ENCODE measurements around the gene ITPRIP.

Gene ITPRIP

DNA sequence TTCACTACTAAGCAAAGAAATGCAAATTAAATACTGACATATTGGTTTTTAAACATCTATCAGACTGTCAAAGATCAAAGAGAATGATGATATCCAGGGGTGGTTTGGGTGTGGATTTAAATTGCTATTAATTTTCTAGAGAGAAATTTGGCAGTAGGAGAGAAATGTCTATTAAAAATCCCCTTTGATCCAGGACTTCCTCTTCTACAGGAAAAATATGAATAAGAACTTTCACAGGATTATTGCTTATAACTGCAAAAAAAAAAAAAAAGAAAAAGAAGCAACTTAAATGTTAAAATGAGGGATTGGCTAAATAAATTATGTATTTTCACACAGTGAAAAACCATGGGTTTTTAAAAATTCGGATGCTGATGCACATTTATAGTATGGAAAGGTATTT is 36.3 kb upstream of the ITPRIP start:
- no peak overlapping the region for H2AK5ac ChIP-seq (ENCODE audit: low read length, severe bottlenecking)
- WGBS: no CpG with 5 or more reads among the region's 1 CpG
- peaks cover 18% of the 10 kb centered on the region for H3K9me3 ChIP-seq (ENCODE audit: control insufficient read depth, low read length)
- H3K36me3 ChIP-seq (ENCODE audit: control insufficient read depth in 1 of 2, insufficient read depth in 2 of 2, low read depth in 1 of 2, low read length in 2 of 2): no peaks in the 10 kb centered on the region
- no peak overlapping the region for H2BK15ac ChIP-seq (ENCODE audit: low read depth, poor library complexity, severe bottlenecking)
- H3K9ac ChIP-seq (ENCODE audit: low read length): no peak overlapping the region
- H3K4me3 ChIP-seq (ENCODE audit: insufficient read depth in 1 of 2, low read depth in 1 of 2, low read length in 2 of 2): no peak overlapping the region
- H3K23ac ChIP-seq (ENCODE audit: low read length in 2 of 2): no peak overlapping the region
- no peak overlapping the region for H3K4ac ChIP-seq (ENCODE audit: low read depth in 1 of 2, low read length in 2 of 2)
- no peaks in the 10 kb centered on the region for H3K4me1 ChIP-seq (ENCODE audit: control insufficient read depth, insufficient read depth, low read depth, low read length)
- no peak overlapping the region for H3K18ac ChIP-seq (ENCODE audit: low read depth in 1 of 2, low read length in 2 of 2)
- no peak overlapping the region for H4K8ac ChIP-seq (ENCODE audit: low read length)
- no peaks in the 10 kb centered on the region for H3K27me3 ChIP-seq (ENCODE audit: control insufficient read depth in 1 of 2, insufficient read depth in 1 of 2, low read length in 2 of 2)
- H2BK5ac ChIP-seq (ENCODE audit: low read depth, low read length, poor library complexity, severe bottlenecking): no peak overlapping the region
- H3K4me2 ChIP-seq (ENCODE audit: low read length, poor library complexity, severe bottlenecking): no peak overlapping the region
- H2BK120ac ChIP-seq (ENCODE audit: low read depth, low read length): no peak overlapping the region
- no peak overlapping the region for H2BK12ac ChIP-seq (ENCODE audit: low read length in 2 of 2)
- no peak overlapping the region for H4K91ac ChIP-seq (ENCODE audit: low read length)
- H2AFZ ChIP-seq (ENCODE audit: low read depth, low read length): no peak overlapping the region
- no peaks in the 10 kb centered on the region for H3K79me1 ChIP-seq (replicated peaks; ENCODE audit: low read length, poor library complexity, severe bottlenecking)
- H3K14ac ChIP-seq (ENCODE audit: low read length in 2 of 2): no peak overlapping the region
- DNase-seq: no peak
- no peak overlapping the region for H3K27ac ChIP-seq (ENCODE audit: low read length, poor library complexity, severe bottlenecking)

DNA sequence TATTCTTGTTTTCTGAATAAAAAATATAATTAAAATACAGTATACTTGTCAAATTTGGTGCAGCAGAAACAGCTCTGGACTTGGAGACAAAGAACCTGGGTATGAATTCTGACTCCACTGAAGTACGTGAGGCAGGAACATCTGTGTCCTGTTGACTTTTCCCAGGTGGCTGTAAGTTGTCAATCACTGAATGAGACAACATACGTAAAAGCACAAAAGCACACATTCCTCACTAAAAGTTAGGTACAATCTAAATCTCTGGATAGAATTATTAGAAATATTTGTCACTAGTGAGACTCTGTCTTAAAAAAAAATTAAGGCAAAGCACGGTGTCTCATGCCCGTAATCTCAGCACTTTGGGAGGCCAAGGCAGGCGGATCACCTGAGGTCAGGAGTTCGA is 33.5 kb upstream of the ITPRIP start:
- no peak overlapping the region for H4K91ac ChIP-seq (ENCODE audit: low read length)
- no peak overlapping the region for H3K23ac ChIP-seq (ENCODE audit: low read length in 2 of 2)
- no peaks in the 10 kb centered on the region for H3K79me1 ChIP-seq (replicated peaks; ENCODE audit: low read length, poor library complexity, severe bottlenecking)
- no peak overlapping the region for H3K14ac ChIP-seq (ENCODE audit: low read length in 2 of 2)
- no peak overlapping the region for H2BK15ac ChIP-seq (ENCODE audit: low read depth, poor library complexity, severe bottlenecking)
- peaks cover 0 to 6% of the 10 kb centered on the region in 2 experiments for H3K27me3 ChIP-seq (ENCODE audit: control insufficient read depth in 1 of 2, insufficient read depth in 1 of 2, low read length in 2 of 2)
- no peak overlapping the region for H4K8ac ChIP-seq (ENCODE audit: low read length)
- H3K9me3 ChIP-seq (ENCODE audit: control insufficient read depth, low read length): peaks cover 18% of the 10 kb centered on the region
- DNase-seq: no peak
- no peak overlapping the region for H3K4ac ChIP-seq (ENCODE audit: low read depth in 1 of 2, low read length in 2 of 2)
- H2AK5ac ChIP-seq (ENCODE audit: low read length, severe bottlenecking): no peak overlapping the region
- no peaks in the 10 kb centered on the region for H3K4me1 ChIP-seq (ENCODE audit: control insufficient read depth, insufficient read depth, low read depth, low read length)
- no peak overlapping the region for H2AFZ ChIP-seq (ENCODE audit: low read depth, low read length)
- H3K4me2 ChIP-seq (ENCODE audit: low read length, poor library complexity, severe bottlenecking): no peak overlapping the region
- H2BK5ac ChIP-seq (ENCODE audit: low read depth, low read length, poor library complexity, severe bottlenecking): no peak overlapping the region
- no peak overlapping the region for H3K9ac ChIP-seq (ENCODE audit: low read length)
- no peak overlapping the region for H2BK12ac ChIP-seq (ENCODE audit: low read length in 2 of 2)
- H3K4me3 ChIP-seq (ENCODE audit: insufficient read depth in 1 of 2, low read depth in 1 of 2, low read length in 2 of 2): no peak overlapping the region
- WGBS: 96% methylated on average over 3 of the region's 6 CpGs
- H3K18ac ChIP-seq (ENCODE audit: low read depth in 1 of 2, low read length in 2 of 2): no peak overlapping the region
- H3K36me3 ChIP-seq (ENCODE audit: control insufficient read depth in 1 of 2, insufficient read depth in 2 of 2, low read depth in 1 of 2, low read length in 2 of 2): no peaks in the 10 kb centered on the region
- H3K27ac ChIP-seq (ENCODE audit: low read length, poor library complexity, severe bottlenecking): no peak overlapping the region
- H2BK120ac ChIP-seq (ENCODE audit: low read depth, low read length): no peak overlapping the region

GRCh38 chr10:104368381-104368780 is 30.1 kb upstream of the ITPRIP start:
- Histone ChIP-seq H2AFZ (ENCODE audit: low read depth, low read length) (no peak overlapping the region), H3K79me1 (replicated peaks; ENCODE audit: low read length, poor library complexity, severe bottlenecking) (no peaks in the 10 kb centered on the region)

DNA sequence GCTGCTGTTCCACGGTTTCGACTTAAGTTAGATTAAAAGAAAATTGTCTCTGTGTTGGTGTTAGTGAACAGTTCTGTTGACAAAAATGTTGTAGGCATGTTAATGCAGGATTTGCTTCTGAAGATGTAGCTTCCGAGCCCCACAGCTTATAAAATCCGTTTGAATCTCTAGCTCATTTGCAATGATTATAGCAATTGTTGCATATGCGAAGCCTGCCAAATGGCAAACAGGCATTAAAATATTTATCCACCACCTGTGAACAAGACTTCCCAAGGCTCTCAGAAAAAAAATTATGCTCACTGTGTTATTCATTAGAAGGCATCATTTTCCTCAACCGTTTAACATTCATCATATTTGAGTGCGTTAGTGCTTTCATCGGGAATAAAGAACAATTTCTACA is 29.6 kb upstream of the ITPRIP start:
- no peak overlapping the region for H3K9ac ChIP-seq (ENCODE audit: low read length)
- no peak overlapping the region for H3K4ac ChIP-seq (ENCODE audit: low read depth in 1 of 2, low read length in 2 of 2)

More at GRCh38 chr10:104368381-104368780, 30.1 kb upstream of the ITPRIP start:
- Histone ChIP-seq H2BK120ac (ENCODE audit: low read depth, low read length) (no peak overlapping the region), H2BK12ac (ENCODE audit: low read length in 2 of 2) (no peak overlapping the region), H3K4me2 (ENCODE audit: low read length, poor library complexity, severe bottlenecking) (no peak overlapping the region), H3K4me1 (ENCODE audit: control insufficient read depth, insufficient read depth, low read depth, low read length) (no peaks in the 10 kb centered on the region), H3K9me3 (ENCODE audit: control insufficient read depth, low read length) (peaks cover 18% of the 10 kb centered on the region), H2BK5ac (ENCODE audit: low read depth, low read length, poor library complexity, severe bottlenecking) (no peak overlapping the region), H3K27ac (ENCODE audit: low read length, poor library complexity, severe bottlenecking) (no peak overlapping the region), H3K4ac (ENCODE audit: low read depth in 1 of 2, low read length in 2 of 2) (no peak overlapping the region), H3K14ac (ENCODE audit: low read length in 2 of 2) (no peak overlapping the region), H2AK5ac (ENCODE audit: low read length, severe bottlenecking) (no peak overlapping the region), H3K27me3 (ENCODE audit: control insufficient read depth in 1 of 2, insufficient read depth in 1 of 2, low read length in 2 of 2) (peaks cover 0 to 20% of the 10 kb centered on the region in 2 experiments), H3K23ac (ENCODE audit: low read length in 2 of 2) (no peak overlapping the region), H4K8ac (ENCODE audit: low read length) (no peak overlapping the region), H2BK15ac (ENCODE audit: low read depth, poor library complexity, severe bottlenecking) (no peak overlapping the region), H3K36me3 (ENCODE audit: control insufficient read depth in 1 of 2, insufficient read depth in 2 of 2, low read depth in 1 of 2, low read length in 2 of 2) (no peaks in the 10 kb centered on the region), H3K18ac (ENCODE audit: low read depth in 1 of 2, low read length in 2 of 2) (no peak overlapping the region), H4K91ac (ENCODE audit: low read length) (no peak overlapping the region), H3K9ac (ENCODE audit: low read length) (no peak overlapping the region), H3K4me3 (ENCODE audit: insufficient read depth in 1 of 2, low read depth in 1 of 2, low read length in 2 of 2) (no peak overlapping the region)
- no peak for DNase-seq
- WGBS: 35% methylated on average over 2 of the region's 2 CpGs

More for the DNA sequence above, 29.6 kb upstream of the ITPRIP start:
- Histone ChIP-seq H2BK120ac (ENCODE audit: low read depth, low read length) (no peak overlapping the region), H4K91ac (ENCODE audit: low read length) (no peak overlapping the region), H2AFZ (ENCODE audit: low read depth, low read length) (no peak overlapping the region), H3K27ac (ENCODE audit: low read length, poor library complexity, severe bottlenecking) (no peak overlapping the region), H2AK5ac (ENCODE audit: low read length, severe bottlenecking) (no peak overlapping the region), H3K79me1 (replicated peaks; ENCODE audit: low read length, poor library complexity, severe bottlenecking) (no peaks in the 10 kb centered on the region), H3K4me2 (ENCODE audit: low read length, poor library complexity, severe bottlenecking) (no peak overlapping the region), H3K4me3 (ENCODE audit: insufficient read depth in 1 of 2, low read depth in 1 of 2, low read length in 2 of 2) (no peak overlapping the region), H3K36me3 (ENCODE audit: control insufficient read depth in 1 of 2, insufficient read depth in 2 of 2, low read depth in 1 of 2, low read length in 2 of 2) (no peaks in the 10 kb centered on the region), H3K9me3 (ENCODE audit: control insufficient read depth, low read length) (peaks cover 18% of the 10 kb centered on the region), H3K14ac (ENCODE audit: low read length in 2 of 2) (no peak overlapping the region), H3K18ac (ENCODE audit: low read depth in 1 of 2, low read length in 2 of 2) (no peak overlapping the region), H3K4me1 (ENCODE audit: control insufficient read depth, insufficient read depth, low read depth, low read length) (no peaks in the 10 kb centered on the region), H3K23ac (ENCODE audit: low read length in 2 of 2) (no peak overlapping the region), H3K27me3 (ENCODE audit: control insufficient read depth in 1 of 2, insufficient read depth in 1 of 2, low read length in 2 of 2) (peaks cover 0 to 22% of the 10 kb centered on the region in 2 experiments), H2BK12ac (ENCODE audit: low read length in 2 of 2) (no peak overlapping the region), H2BK5ac (ENCODE audit: low read depth, low read length, poor library complexity, severe bottlenecking) (no peak overlapping the region), H2BK15ac (ENCODE audit: low read depth, poor library complexity, severe bottlenecking) (no peak overlapping the region), H4K8ac (ENCODE audit: low read length) (no peak overlapping the region)
- DNase-seq: no peak
- 86% methylated on average over 8 of the region's 8 CpGs for WGBS
